HPDE6-E6E7 (cell line): ENCODE results near the gene FNTB.
A peak's percentile ranks its signal among the peaks of the same experiment; 100 is the strongest.
"Not testable (repeated sequence)": the region's sequence is repeated elsewhere in the genome, so short reads cannot be mapped to it uniquely, and the experiment has no call there.

Experiments
- DNase-seq: peaks from one replicate; pipeline ENCODE4 v3.0.0; 2011; ENCODE audit warnings: missing footprints; ENCODE audit errors: extremely low spot score

FNTB gene

GRCh38 chr14:65084554-65085505 is 98.1 kb downstream of the FNTB start:
- no peak for DNase-seq

- DNase-seq, result not testable (repeated sequence)
These were observed 100.0 kb downstream of the FNTB start for GRCh38 chr14:65086686-65087085.

- not testable (repeated sequence) for DNase-seq
These were observed 101.1 kb downstream of the FNTB start for GRCh38 chr14:65087835-65088234.

GRCh38 chr14:65092349-65092748 is 105.7 kb downstream of the FNTB start:
- DNase-seq, result no peak

GRCh38 chr14:65095633-65096205 is 109.0 kb downstream of the FNTB start:
- DNase-seq, result no peak

GRCh38 chr14:65096323-65097089 is 109.8 kb downstream of the FNTB start:
- no peak for DNase-seq

GRCh38 chr14:65098586-65098985 is 111.9 kb downstream of the FNTB start:
- no peak for DNase-seq

GRCh38 chr14:65100922-65101541 is 114.3 kb downstream of the FNTB start:
- DNase-seq, result no peak

- peak; percentile 9 for DNase-seq
These were observed 115.1 kb downstream of the FNTB start for GRCh38 chr14:65101631-65102440.

- peak; percentile 99 for DNase-seq
These were observed 115.9 kb downstream of the FNTB start, which contains the start of gene MAX for GRCh38 chr14:65102441-65103149. MAX (minus strand) TSS chr14:65102517; CDS start chr14:65102339, 178 bp downstream.

- DNase-seq, result peak; percentile 13
These were observed 116.6 kb downstream of the FNTB start for GRCh38 chr14:65103150-65103760.

- DNase-seq, result no peak
These were observed 118.1 kb downstream of the FNTB start for GRCh38 chr14:65104791-65105190.

GRCh38 chr14:65106316-65106715 is 119.6 kb downstream of the FNTB start:
- DNase-seq, result no peak

GRCh38 chr14:65106736-65107135 is 120.0 kb downstream of the FNTB start:
- no peak for DNase-seq

- no peak for DNase-seq
These were observed 120.5 kb downstream of the FNTB start for GRCh38 chr14:65107200-65107599.

- no peak for DNase-seq
These were observed 122.7 kb downstream of the FNTB start for GRCh38 chr14:65109357-65109756.

- no peak for DNase-seq
These were observed 123.8 kb downstream of the FNTB start for GRCh38 chr14:65110525-65110924.
